ENCODE measurements around the gene TUBB4A. TPM values are rescaled to one million over a fixed set of nuclear protein-coding genes. Genes with fewer than 3 reads are reported as not detected.

The TUBB4A gene
- total RNA-seq, 1 experiment from 2014 or later, result 20.3 TPM

GRCh38 chr19:6534451-6535093 lies 32.5 kb upstream of the TUBB4A start:
- Histone ChIP-seq H2BK20ac (ENCODE audit: low read depth, low read length, poor library complexity, severe bottlenecking) (no peak overlapping the region), H2BK12ac (ENCODE audit: insufficient read length, low read depth, low read length) (no peak overlapping the region), H4K91ac (ENCODE audit: insufficient read length, low read depth, low read length) (no peak overlapping the region), H2AK5ac (ENCODE audit: insufficient read length, low read length) (no peak overlapping the region), H4K20me1 (ENCODE audit: control insufficient read depth, insufficient read depth, insufficient read length) (no peaks in the 10 kb centered on the region), H3K79me1 (ENCODE audit: insufficient read depth, low read depth, low read length, poor library complexity, severe bottlenecking) (no peaks in the 10 kb centered on the region), H2AFZ (ENCODE audit: low read length) (no peak overlapping the region), H3K9ac (ENCODE audit: extremely low read depth, insufficient read length, low read length) (no peak overlapping the region), H3K18ac (ENCODE audit: insufficient read length, low read depth, low read length) (peak overlapping the region; percentile 21), H3K27ac (ENCODE audit: insufficient read length, low read depth, low read length) (no peak overlapping the region), H3K14ac (ENCODE audit: insufficient read depth, low read length) (no peak overlapping the region), H3K23ac (ENCODE audit: insufficient read length, low read depth, low read length) (no peak overlapping the region), H3K4me2 (ENCODE audit: insufficient read depth, insufficient read length, low read length) (peak overlapping the region; percentile 50), H2BK120ac (ENCODE audit: low read depth, low read length, poor library complexity, severe bottlenecking) (no peak overlapping the region), H3K23me2 (ENCODE audit: insufficient read length, low read depth, low read length, poor library complexity, severe bottlenecking) (peaks cover 22% of the 10 kb centered on the region), H4K5ac (ENCODE audit: insufficient read length, low read depth, low read length) (no peak overlapping the region), H3K4me1 (ENCODE audit: insufficient read depth, low read length) (peaks cover 4% of the 10 kb centered on the region; the same call in 1 of the 2 replicates), H2BK15ac (ENCODE audit: low read depth, low read length) (no peak overlapping the region), H3K27me3 (ENCODE audit: insufficient read depth, low read length) (peaks cover 13% of the 10 kb centered on the region; the same call in 1 of the 2 replicates), H3K9me3 (ENCODE audit: control insufficient read depth, low read depth, low read length) (no peaks in the 10 kb centered on the region), H3T11ph (ENCODE audit: low read length) (no peak overlapping the region), H4K8ac (replicated peaks; ENCODE audit: insufficient read length, low read depth, low read length) (no peak overlapping the region), H2BK5ac (ENCODE audit: insufficient read length, low read length) (no peak overlapping the region), H3K56ac (ENCODE audit: insufficient read length, low read depth, low read length) (no peak overlapping the region), H3K4ac (ENCODE audit: low read depth, low read length) (no peak overlapping the region), H3K79me2 (ENCODE audit: insufficient read depth, low read length) (no peaks in the 10 kb centered on the region)
- Mint-ChIP-seq H3K4me1 (peaks cover 23 to 27% of the 10 kb centered on the region in 2 experiments), H3K9me3 (peaks cover 6 to 28% of the 10 kb centered on the region in 2 experiments), H3K36me3 (ENCODE audit: insufficient read depth in 1 of 3, low read depth in 3 of 3) (peaks cover 2 to 13% (median 12%) of the 10 kb centered on the region in 3 experiments; a peak in 6 of 7 replicates), H3K27me3 (ENCODE audit: low read depth) (peaks cover 61% of the 10 kb centered on the region), H3K4me3 (peak overlapping the region; percentile 50 to 85), H3K27ac (no peak overlapping the region)
- DNase-seq, result peak; percentile 49
- no CpG with 5 or more reads among the region's 40 CpGs for WGBS (ENCODE audit: extremely low coverage, insufficient read length, low lambda C conversion rate)
- TF ChIP-seq, protein P1, sequence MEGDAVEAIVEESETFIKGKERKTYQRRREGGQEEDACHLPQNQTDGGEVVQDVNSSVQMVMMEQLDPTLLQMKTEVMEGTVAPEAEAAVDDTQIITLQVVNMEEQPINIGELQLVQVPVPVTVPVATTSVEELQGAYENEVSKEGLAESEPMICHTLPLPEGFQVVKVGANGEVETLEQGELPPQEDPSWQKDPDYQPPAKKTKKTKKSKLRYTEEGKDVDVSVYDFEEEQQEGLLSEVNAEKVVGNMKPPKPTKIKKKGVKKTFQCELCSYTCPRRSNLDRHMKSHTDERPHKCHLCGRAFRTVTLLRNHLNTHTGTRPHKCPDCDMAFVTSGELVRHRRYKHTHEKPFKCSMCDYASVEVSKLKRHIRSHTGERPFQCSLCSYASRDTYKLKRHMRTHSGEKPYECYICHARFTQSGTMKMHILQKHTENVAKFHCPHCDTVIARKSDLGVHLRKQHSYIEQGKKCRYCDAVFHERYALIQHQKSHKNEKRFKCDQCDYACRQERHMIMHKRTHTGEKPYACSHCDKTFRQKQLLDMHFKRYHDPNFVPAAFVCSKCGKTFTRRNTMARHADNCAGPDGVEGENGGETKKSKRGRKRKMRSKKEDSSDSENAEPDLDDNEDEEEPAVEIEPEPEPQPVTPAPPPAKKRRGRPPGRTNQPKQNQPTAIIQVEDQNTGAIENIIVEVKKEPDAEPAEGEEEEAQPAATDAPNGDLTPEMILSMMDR (conservative IDR thresholded peaks at IDR 0.05), result no peak

Measured in H9 (cell line).